ENCODE data around the gene TEX13D.

TEX13D gene

DNA sequence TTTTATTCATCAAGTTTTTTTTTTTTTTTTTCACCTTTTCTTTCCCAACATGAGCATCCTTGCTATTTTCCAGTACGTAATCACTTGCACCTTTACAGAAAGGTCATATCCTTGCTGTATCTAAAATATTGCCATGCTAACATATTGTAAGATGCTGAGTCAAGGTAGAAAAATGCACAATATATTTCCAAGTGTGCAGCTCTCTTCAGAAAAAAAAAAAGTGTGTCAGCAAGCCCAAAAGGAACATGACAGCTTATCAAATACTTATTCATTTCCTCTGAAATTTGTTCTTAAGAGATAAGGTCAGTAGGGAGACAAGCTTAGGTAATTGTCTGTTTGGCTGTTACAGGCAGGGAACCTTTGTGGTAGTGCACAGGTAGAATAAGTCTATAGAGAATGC, 40.9 kb downstream of the TEX13D start:
- TF ChIP-seq, protein P1, sequence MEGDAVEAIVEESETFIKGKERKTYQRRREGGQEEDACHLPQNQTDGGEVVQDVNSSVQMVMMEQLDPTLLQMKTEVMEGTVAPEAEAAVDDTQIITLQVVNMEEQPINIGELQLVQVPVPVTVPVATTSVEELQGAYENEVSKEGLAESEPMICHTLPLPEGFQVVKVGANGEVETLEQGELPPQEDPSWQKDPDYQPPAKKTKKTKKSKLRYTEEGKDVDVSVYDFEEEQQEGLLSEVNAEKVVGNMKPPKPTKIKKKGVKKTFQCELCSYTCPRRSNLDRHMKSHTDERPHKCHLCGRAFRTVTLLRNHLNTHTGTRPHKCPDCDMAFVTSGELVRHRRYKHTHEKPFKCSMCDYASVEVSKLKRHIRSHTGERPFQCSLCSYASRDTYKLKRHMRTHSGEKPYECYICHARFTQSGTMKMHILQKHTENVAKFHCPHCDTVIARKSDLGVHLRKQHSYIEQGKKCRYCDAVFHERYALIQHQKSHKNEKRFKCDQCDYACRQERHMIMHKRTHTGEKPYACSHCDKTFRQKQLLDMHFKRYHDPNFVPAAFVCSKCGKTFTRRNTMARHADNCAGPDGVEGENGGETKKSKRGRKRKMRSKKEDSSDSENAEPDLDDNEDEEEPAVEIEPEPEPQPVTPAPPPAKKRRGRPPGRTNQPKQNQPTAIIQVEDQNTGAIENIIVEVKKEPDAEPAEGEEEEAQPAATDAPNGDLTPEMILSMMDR (IDR thresholded peaks at IDR 0.05; ENCODE audit: extremely low read depth, missing control alignments), result no peak
- DNase-seq (ENCODE audit: low spot score), result no peak

DNA sequence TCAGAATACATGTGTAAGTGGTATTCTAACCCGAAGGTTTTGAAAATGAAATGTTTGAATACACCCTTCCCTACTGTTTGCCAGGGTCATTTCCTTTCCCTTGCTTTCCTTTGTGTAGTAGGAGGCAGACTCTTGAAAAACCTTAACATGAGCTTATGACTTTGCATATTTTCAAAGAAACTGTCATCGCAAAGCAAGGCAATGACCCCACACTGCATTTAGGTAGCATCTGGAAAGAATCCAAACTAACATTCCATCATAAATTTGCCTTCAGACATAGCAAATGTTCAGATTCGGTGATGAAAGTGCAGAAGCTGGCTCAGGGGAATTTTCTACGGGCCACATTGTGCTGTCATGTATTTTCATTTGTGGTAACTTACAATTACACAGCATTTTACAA, 46.2 kb downstream of the TEX13D start:
- TF ChIP-seq, protein P1 (IDR thresholded peaks at IDR 0.05; ENCODE audit: extremely low read depth, missing control alignments), result no peak

DNA sequence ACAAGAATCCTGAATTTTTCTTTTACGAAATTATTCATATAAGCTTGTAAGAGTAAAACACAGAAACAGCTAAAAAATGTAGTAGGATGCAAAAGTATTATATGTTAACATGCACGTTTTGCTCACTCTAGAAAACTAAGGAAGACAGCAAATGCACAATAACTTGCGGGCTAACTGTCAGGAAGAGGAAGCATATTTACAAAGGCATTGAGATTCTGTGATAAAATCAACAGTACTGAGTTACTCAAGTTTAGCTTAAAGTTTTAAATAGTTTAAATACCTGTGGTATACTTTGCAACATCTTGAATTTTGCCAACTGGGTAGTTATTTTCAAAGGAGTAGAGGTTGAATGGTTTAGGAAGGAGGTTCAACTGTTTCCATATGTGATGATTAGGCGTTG, 50.9 kb downstream of the TEX13D start:
- TF ChIP-seq, protein P1 (IDR thresholded peaks at IDR 0.05; ENCODE audit: extremely low read depth, missing control alignments), result no peak
- no peak for DNase-seq (ENCODE audit: low spot score)

More for the DNA sequence above, 46.2 kb downstream of the TEX13D start:
- no peak for DNase-seq (ENCODE audit: low spot score)

DNA sequence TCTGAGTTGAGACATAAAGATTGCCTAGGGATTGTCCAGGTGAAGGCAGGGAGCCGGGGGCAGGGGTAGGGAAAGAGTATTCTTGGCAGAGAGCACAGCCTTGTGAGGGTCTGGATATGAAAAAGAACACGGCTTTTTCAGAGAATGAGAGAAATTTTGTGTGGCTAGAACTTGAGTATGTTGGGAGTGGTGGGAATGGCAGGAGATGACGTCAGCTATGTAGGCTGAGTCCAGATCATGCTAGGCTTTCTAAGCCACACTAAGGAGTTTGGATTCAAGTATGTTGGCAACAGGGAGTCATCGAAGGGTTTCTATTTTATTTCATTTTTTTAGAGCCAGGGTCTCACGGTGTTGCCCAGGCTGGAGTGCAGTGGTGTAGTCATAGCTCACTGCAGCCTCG, 53.9 kb downstream of the TEX13D start:
- TF ChIP-seq, protein P1 (IDR thresholded peaks at IDR 0.05; ENCODE audit: extremely low read depth, missing control alignments), result no peak
- no peak for DNase-seq (ENCODE audit: low spot score)
